VCaP (cell line): ENCODE measurements around the gene NLE1.

Source experiments
- H3K27ac ChIP-seq: fragments of 450-650 bp; 2 replicates; pipeline ENCODE4 v1.5.1; 2017
- CTCF ChIP-seq: fragments of 450-650 bp; conservative IDR thresholded peaks from 2 replicates; pipeline ENCODE4 v1.5.1; 2017; ENCODE audit warnings: mild to moderate bottlenecking, moderate library complexity

The NLE1 gene

DNA sequence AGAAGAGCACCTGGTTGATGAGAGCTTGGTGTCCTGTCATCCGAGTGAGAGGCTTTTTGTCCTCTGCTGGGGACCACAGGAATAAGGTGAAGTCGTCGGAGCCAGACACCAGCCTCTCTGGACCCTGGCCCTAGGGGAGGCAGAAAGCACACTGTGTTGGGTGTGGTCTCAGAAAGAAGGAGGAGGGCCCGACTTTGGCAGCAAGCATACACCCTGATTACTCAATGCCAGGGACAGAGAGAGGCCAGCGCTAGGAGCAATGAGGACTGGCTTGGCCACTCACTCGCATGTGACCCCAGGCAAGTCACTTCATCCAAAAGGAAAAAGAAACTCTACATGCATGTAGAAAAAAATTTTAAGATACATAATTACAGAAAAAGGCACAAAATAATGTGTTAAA lies 6.8 kb downstream of the NLE1 start:
- no peak for TF ChIP-seq CTCF
- no peak overlapping the region for H3K27ac ChIP-seq

DNA sequence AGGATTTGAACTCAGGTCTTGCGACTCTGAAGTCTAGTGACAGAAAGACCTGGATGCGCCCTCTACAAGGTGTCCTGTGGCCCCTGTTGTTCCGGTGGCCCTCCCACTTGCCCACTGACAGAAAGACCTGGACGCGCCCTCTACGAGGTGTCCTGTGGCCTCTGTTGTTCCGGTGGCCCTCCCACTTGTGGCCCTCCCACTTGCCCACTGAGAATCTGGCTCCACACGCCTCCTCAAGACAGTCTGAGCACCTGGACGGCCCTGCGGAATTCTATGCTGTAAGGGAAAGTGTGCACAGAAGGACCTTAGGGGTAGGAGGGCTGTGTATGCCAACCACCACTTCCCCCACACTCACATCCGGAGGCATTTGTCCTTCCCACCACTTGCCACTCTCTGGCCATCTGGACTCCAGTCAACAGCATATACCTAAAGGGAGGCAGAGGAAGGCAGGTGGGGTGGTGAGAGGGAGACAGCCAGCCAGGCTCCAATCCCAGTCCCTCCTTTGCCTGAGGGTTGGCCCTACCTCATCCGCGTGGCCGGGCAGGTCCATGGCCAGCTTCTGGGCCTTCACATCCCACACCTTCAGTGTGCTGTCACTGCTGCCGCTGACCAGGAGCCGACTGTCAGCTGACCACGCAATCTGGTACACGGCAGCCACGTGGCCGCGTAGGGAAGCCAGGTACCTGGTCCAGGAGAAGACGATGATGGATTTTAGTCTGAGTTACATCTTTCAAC lies 9.1 kb downstream of the NLE1 start:
- no peak for TF ChIP-seq CTCF
- no peak overlapping the region for H3K27ac ChIP-seq

DNA sequence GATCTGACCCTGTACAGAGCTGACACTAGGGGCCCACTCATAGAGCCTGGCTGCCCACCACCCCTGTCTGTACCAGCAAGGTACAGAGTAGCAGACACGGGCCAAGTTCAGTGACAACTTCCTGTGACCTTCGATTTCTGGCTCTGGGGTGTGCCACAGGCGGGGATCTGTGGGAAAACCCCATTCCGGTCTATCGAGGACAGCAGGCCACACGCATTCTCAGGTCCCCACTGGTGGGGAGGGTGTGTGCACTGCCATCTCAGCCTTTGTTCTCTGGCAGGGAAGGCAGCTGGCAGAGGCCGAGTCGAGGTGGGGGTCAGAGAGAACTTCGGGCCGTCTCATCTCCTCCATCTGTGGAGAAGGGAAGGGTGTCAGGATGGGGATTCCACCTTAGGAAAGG lies 10.0 kb downstream of the NLE1 start:
- no peak overlapping the region for H3K27ac ChIP-seq
- TF ChIP-seq CTCF = no peak

DNA sequence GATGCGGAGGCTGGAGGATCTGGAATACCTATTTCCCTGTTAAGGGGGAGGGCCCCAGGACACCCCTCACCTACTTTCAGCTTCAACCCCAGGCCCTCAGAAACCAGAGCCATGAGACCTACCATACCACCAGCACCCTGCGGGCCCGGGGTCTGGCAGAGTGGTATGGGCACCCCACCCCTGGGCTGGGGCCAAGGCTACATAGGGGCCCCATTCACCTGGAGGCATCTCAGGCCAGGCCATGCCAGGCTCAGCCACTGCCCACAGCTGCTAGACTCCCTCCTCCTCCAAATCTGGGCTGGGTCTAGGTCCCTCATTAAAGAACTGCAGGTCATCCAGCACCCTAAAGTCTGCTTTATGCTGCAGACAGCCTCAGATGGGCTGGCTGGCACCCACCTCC lies 11.7 kb downstream of the NLE1 start:
- no peak overlapping the region for H3K27ac ChIP-seq

DNA sequence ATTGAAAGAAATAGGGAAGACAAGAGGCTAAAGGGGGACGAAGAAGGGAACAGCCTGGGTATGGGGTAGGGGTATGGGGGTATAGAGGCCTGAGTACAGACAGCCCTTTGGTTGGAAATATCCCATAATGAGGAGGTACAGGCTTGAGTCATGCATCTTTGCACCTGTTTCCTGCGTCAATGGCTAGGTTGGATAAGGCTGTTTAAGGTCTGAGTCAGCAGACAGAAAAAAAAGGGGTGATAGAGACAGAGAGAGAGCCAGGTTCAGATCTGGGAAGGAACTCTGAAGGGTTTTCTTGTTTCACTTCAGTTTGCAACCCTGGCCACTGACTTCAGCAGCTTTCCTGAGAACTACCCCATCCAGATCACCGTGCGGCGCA lies 12.1 kb downstream of the NLE1 start:
- H3K27ac ChIP-seq = no peak overlapping the region
- TF ChIP-seq CTCF = no peak

More for the DNA sequence above, 11.7 kb downstream of the NLE1 start:
- no peak for TF ChIP-seq CTCF

GRCh38 chr17:35129154-35129972 lies 12.7 kb downstream of the NLE1 start:
- H3K27ac ChIP-seq = no peak overlapping the region
- TF ChIP-seq CTCF = no peak

DNA sequence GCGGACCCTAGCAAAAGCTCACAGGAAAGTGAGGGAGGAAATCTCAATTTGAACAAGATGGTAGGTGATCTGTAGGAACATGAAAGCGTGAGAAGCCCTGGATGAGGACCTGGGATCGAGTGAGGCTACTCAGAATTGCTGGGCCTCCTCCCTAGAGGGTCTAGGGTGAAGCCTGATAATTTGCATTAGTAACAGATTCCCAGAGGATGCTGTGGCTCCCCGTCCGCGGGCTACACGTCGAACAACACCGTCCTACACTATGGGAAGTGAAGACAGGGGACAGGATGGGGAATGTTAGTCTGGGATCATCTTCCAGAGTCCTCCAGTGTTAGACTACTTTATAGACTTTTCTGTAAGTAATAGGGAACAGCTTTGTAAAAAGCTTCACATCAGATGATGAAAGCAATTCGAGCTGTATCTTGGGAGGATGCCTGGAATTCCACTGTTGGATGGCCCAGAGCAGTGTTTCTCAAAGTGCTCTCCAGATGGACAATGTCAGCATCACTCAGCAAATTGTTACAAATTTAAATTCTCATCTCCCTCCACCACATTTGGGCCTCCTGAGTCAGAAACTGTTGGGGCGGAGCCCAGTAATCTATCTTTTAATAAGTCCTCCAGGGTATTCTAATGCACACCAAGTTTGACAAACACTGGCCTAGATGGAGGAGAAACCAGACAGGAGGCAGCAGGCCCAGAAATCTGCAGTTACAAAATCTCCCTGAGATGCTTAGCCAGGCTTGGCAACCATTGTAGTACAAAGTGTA lies 14.2 kb downstream of the NLE1 start:
- H3K27ac ChIP-seq = no peak overlapping the region
- no peak for TF ChIP-seq CTCF
